ENCODE data around the gene GET4. TPM values are rescaled to one million over a fixed set of nuclear protein-coding genes. Genes with fewer than 3 reads are reported as not detected.
"Not testable (repeated sequence)": the region's sequence is repeated elsewhere in the genome, so short reads cannot be mapped to it uniquely, and the experiment has no call there.

The GET4 gene
- total RNA-seq, 1 experiment from 2014 or later: 16.2 TPM

DNA sequence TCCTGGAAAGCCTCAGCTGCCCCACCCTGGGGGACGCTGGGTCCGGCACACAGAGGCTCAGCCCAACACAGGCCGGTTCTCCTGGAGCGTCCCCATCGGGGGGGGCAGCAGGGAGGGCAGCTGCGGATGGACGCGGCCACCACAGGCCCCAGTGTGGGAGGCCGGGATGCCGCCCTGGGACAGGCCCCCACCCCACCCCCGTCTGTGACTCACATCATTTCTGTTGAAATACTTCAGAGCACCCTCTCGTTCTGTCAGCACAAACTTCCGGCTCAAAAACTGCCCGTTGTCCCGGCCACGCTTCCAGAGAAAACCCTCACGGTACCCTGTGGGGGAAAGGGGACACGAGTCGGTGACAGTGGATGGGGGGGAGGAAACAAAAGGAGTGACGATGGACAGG is 28.5 kb downstream of the GET4 start:
- no peak overlapping the region for H3K4me2 ChIP-seq (ENCODE audit: low read depth, low read length, poor library complexity, severe bottlenecking)

DNA sequence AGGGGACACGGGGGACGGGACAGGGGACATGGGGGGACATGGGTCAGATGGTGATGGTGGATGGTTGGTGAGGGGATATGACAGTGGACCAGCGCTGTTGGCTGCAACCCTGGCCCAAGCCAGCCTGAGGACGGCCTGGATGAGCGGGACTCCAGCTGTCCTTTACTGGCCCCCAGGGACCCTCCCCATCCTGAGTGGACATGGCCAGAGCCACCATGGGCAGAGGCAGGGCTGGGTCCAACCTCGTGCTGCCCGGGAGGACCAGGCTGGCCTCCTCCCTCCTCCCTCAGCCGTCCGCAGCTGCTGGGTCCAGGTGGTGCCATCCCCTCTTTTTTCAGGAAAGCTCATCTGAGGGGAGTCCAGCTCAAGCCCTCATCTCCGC is 30.4 kb downstream of the GET4 start:
- Histone ChIP-seq H3K4me1 (ENCODE audit: low read length) (peaks cover 16% of the 10 kb centered on the region), H3K4me3 (ENCODE audit: low read length) (no peak overlapping the region), H3K9ac (ENCODE audit: low read length) (no peak overlapping the region), H2AFZ (ENCODE audit: low read length) (no peak overlapping the region), H3K4me2 (ENCODE audit: low read depth, low read length, poor library complexity, severe bottlenecking) (no peak overlapping the region), H4K20me1 (ENCODE audit: insufficient read depth, low read depth, low read length) (0 out of 2 replicates have a peak, but pooled peaks cover 7% of the 10 kb centered on the region), H3K9me2 (replicated peaks; ENCODE audit: insufficient read depth, low read length) (no peaks in the 10 kb centered on the region), H3K27ac (ENCODE audit: low read length) (no peak overlapping the region), H3K9me3 (ENCODE audit: low read length) (no peaks in the 10 kb centered on the region), H3K36me3 (ENCODE audit: insufficient read depth, low read length) (no peaks in the 10 kb centered on the region), H3K79me2 (ENCODE audit: low read length) (no peaks in the 10 kb centered on the region), H3K27me3 (ENCODE audit: low read length) (no peaks in the 10 kb centered on the region)
- DNase-seq: peak; percentile 54

More for the DNA sequence above, 28.5 kb downstream of the GET4 start:
- no peak overlapping the region for H3K4me3 ChIP-seq (ENCODE audit: low read length)
- H3K36me3 ChIP-seq (ENCODE audit: insufficient read depth, low read length): no peaks in the 10 kb centered on the region
- peaks cover 6% of the 10 kb centered on the region for H3K4me1 ChIP-seq (ENCODE audit: low read length)
- no peak overlapping the region for H3K27ac ChIP-seq (ENCODE audit: low read length)
- no peaks in the 10 kb centered on the region for H3K79me2 ChIP-seq (ENCODE audit: low read length)
- H3K9ac ChIP-seq (ENCODE audit: low read length): no peak overlapping the region
- H3K27me3 ChIP-seq (ENCODE audit: low read length): no peaks in the 10 kb centered on the region
- DNase-seq: no peak
- H4K20me1 ChIP-seq (ENCODE audit: insufficient read depth, low read depth, low read length): peaks cover 12% of the 10 kb centered on the region; the same call in 1 of the 2 replicates
- no peaks in the 10 kb centered on the region for H3K9me2 ChIP-seq (replicated peaks; ENCODE audit: insufficient read depth, low read length)
- H3K9me3 ChIP-seq (ENCODE audit: low read length): no peaks in the 10 kb centered on the region
- H2AFZ ChIP-seq (ENCODE audit: low read length): no peak overlapping the region

DNA sequence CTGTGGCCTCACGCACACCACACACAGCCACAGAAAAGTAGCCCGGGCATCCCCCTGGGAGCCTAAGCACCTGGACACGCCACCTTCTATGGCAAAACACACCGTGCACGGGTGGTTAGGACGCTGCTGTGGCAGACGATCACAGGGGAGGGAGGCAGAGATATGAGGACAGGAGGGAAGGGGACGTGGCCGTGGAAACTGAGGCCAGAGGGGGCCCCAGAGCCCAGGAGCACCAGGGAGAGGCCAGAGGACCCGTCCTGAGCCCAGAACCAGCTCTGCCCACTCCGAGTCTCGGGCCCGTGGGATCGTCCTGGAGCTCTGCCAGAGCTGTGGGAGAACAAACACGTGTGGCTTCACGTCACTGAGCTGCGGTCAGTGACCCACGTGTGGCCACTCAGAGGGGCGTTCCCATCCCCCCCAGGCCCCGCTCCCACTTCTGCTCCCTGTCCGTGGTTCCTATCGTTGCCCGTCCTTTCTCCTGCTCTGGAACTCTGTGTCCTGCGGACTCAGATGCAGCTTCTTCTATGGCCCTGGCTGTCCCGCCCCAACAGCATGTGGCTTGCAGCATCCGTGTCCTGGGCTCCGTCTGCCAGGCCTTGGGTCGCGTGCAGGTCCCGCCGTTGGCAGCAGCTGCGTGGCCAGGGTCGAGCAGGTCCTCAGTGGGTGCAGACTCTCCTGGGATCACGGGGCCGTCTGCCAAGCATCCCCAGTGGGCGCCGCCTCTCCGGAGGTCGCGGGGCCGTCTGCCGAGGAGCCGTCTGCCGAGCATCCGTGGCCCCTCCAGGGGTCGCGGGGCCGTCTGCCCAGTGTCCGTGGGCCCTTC is 31.0 kb downstream of the GET4 start:
- Histone ChIP-seq H3K9ac (ENCODE audit: low read length) (no peak overlapping the region), H3K4me3 (ENCODE audit: low read length) (no peak overlapping the region), H3K79me2 (ENCODE audit: low read length) (no peaks in the 10 kb centered on the region), H3K27ac (ENCODE audit: low read length) (no peak overlapping the region), H2AFZ (ENCODE audit: low read length) (no peak overlapping the region), H3K4me1 (ENCODE audit: low read length) (peaks cover 16% of the 10 kb centered on the region), H3K27me3 (ENCODE audit: low read length) (no peaks in the 10 kb centered on the region), H3K36me3 (ENCODE audit: insufficient read depth, low read length) (no peaks in the 10 kb centered on the region), H3K9me2 (replicated peaks; ENCODE audit: insufficient read depth, low read length) (no peaks in the 10 kb centered on the region), H3K4me2 (ENCODE audit: low read depth, low read length, poor library complexity, severe bottlenecking) (no peak overlapping the region), H4K20me1 (ENCODE audit: insufficient read depth, low read depth, low read length) (0 out of 2 replicates have a peak, but pooled peaks cover 7% of the 10 kb centered on the region), H3K9me3 (ENCODE audit: low read length) (no peaks in the 10 kb centered on the region)
- DNase-seq: peak; percentile 74

DNA sequence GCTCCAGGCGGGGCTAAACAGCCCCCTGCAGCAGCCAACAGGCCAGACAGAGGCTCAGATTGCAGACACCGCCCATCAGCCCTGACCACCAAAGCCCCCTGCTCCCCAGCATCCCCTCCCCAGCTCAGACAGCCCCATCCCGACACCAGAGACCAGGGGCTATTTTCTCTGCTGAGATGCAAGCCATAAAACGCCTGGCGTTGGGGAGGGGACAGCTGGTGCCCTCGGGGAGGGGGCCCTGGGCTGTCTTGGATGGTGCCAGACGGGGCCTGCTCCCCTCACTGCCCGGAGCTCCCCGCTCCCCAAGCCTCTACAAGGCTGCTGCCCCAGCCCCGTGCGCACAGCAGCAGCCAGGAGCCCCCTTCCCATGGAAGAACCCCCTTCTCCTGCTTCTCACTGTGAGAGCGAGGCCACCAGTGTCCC is 31.8 kb downstream of the GET4 start:
- no peak overlapping the region for H3K27ac ChIP-seq (ENCODE audit: low read length)
- H3K4me2 ChIP-seq (ENCODE audit: low read depth, low read length, poor library complexity, severe bottlenecking): no peak overlapping the region
- no peak overlapping the region for H2AFZ ChIP-seq (ENCODE audit: low read length)
- H3K4me3 ChIP-seq (ENCODE audit: low read length): no peak overlapping the region
- H4K20me1 ChIP-seq (ENCODE audit: insufficient read depth, low read depth, low read length): 0 out of 2 replicates have a peak, but pooled peaks cover 7% of the 10 kb centered on the region
- no peak for DNase-seq
- H3K36me3 ChIP-seq (ENCODE audit: insufficient read depth, low read length): no peaks in the 10 kb centered on the region
- H3K4me1 ChIP-seq (ENCODE audit: low read length): peaks cover 16% of the 10 kb centered on the region
- no peaks in the 10 kb centered on the region for H3K9me3 ChIP-seq (ENCODE audit: low read length)
- H3K27me3 ChIP-seq (ENCODE audit: low read length): no peaks in the 10 kb centered on the region
- H3K79me2 ChIP-seq (ENCODE audit: low read length): no peaks in the 10 kb centered on the region
- no peaks in the 10 kb centered on the region for H3K9me2 ChIP-seq (replicated peaks; ENCODE audit: insufficient read depth, low read length)
- H3K9ac ChIP-seq (ENCODE audit: low read length): no peak overlapping the region

DNA sequence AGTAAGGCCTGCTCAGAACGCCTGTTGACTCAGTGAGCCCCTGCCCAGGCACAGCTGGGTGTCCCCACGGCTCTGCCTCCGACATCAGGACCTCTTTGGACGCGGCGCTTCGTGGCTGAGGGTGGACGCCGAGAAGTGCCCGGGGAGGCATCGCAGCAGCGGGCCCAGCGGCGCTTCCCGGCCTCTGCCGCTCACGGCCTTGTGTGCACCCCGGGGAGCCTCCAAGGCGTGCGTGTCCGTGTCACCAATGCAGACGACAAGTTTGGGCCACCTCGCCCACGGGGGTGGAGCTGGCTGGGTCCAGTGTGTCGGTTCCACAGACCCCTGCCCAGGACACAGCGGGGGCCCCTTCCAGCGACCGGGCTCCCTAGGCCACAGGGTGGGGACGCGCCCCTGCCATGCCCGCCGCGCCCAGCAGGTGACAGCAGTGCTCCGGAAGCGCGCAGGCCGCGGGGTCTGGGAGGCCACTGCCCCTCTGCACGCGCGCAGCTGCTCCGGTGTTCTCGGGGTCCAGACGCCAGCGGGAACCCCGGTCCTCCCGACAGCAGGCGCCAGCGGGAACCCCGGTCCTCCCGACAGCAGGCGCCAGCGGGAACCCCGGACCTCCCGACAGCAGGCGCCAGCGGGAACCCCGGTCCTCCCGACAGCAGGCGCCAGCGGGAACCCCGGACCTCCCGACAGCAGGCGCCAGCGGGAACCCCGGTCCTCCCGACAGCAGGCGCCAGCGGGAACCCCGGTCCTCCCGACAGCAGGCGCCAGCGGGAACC is 32.4 kb downstream of the GET4 start:
- H2AFZ ChIP-seq (ENCODE audit: low read length); H3K27me3 ChIP-seq (ENCODE audit: low read length); H3K36me3 ChIP-seq (ENCODE audit: insufficient read depth, low read length); H3K79me2 ChIP-seq (ENCODE audit: low read length); H3K9me2 ChIP-seq (replicated peaks; ENCODE audit: insufficient read depth, low read length); H4K20me1 ChIP-seq (ENCODE audit: insufficient read depth, low read depth, low read length); H3K27ac ChIP-seq (ENCODE audit: low read length); H3K9me3 ChIP-seq (ENCODE audit: low read length); H3K9ac ChIP-seq (ENCODE audit: low read length); H3K4me3 ChIP-seq (ENCODE audit: low read length): not testable (repeated sequence)
- H3K4me1 ChIP-seq (ENCODE audit: low read length): peaks cover 16% of the 10 kb centered on the region
- peak overlapping the region; percentile 29 for H3K4me2 ChIP-seq (ENCODE audit: low read depth, low read length, poor library complexity, severe bottlenecking)
- peak; percentile 84 for DNase-seq

DNA sequence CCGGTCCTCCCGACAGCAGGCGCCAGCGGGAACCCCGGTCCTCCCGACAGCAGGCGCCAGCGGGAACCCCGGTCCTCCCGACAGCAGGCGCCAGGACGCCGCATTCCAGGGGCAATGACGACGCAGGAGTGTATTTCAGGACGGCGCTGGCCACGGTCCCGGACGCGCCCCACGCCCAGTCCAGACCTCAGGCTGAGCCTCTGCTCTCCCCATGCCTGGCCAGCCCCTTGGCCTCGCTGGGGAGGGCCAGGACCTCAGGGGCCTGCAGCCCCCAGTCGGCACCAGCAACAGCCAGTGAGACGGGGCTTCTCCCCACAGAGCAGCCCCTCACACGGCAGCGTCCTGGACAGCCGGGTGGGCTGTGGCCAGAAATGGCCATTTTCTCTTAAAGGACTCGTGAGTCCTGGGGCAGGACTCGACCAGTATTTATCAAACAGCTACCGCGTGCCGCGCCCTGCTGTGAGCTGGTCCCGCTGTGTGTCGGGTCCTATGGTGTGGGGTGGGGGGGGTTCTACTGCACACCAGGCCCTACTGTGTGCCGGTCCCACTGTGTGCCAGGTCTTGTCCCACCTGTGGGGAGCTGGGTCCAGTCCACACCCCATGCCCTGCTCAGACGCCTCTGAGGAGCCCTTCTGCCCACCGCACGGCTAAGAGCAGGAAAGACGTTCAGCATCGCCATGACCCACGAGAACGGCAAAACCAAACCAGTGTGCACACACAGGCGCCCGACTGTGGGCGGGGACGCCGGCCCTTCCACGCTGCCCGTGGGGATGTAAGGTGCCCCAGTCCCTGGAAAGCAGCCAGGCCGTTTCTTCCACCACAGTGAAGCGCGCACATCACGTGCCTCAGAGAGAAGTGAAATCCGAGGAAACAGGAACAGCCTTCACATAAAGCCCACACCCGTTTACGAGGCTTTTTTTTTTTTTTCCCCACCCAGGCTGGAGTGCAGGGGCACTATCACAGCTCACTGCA is 33.3 kb downstream of the GET4 start:
- 0 out of 2 replicates have a peak, but pooled peaks cover 7% of the 10 kb centered on the region for H4K20me1 ChIP-seq (ENCODE audit: insufficient read depth, low read depth, low read length)
- peak; percentile 81 for DNase-seq
- H3K9ac ChIP-seq (ENCODE audit: low read length): peak overlapping the region; percentile 47
- peak overlapping the region; percentile 67 for H3K4me2 ChIP-seq (ENCODE audit: low read depth, low read length, poor library complexity, severe bottlenecking)
- H3K4me1 ChIP-seq (ENCODE audit: low read length): peaks cover 16% of the 10 kb centered on the region
- no peaks in the 10 kb centered on the region for H3K79me2 ChIP-seq (ENCODE audit: low read length)
- no peaks in the 10 kb centered on the region for H3K9me3 ChIP-seq (ENCODE audit: low read length)
- H3K27ac ChIP-seq (ENCODE audit: low read length): no peak overlapping the region
- H3K9me2 ChIP-seq (replicated peaks; ENCODE audit: insufficient read depth, low read length): no peaks in the 10 kb centered on the region
- no peaks in the 10 kb centered on the region for H3K36me3 ChIP-seq (ENCODE audit: insufficient read depth, low read length)
- no peak overlapping the region for H2AFZ ChIP-seq (ENCODE audit: low read length)
- peak overlapping the region; percentile 33; the same call in 1 of the 2 replicates for H3K4me3 ChIP-seq (ENCODE audit: low read length)
- no peaks in the 10 kb centered on the region for H3K27me3 ChIP-seq (ENCODE audit: low read length)

DNA sequence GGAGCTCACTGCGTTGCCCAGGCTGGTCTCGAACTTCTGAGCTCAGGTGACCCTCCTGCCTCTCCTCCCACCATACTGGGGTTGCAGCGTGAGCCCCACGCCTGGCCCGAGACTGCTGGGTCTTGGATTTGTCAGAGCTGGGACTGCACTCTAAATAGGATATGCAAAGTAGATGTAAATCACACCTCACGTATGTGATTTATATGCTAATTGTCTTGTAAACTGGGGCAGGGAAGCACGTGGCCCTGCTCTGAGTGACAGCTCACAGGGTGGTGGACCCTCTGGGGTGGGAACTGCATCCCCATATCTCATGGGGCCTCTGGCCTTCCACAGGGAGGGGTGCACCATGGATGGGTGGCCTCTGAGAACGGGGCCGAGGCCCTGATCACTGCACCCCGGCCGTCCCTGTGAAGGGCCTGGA is 34.1 kb downstream of the GET4 start:
- no peaks in the 10 kb centered on the region for H3K9me2 ChIP-seq (replicated peaks; ENCODE audit: insufficient read depth, low read length)
- no peaks in the 10 kb centered on the region for H3K79me2 ChIP-seq (ENCODE audit: low read length)
- H2AFZ ChIP-seq (ENCODE audit: low read length): no peak overlapping the region
- no peaks in the 10 kb centered on the region for H3K36me3 ChIP-seq (ENCODE audit: insufficient read depth, low read length)
- H3K9me3 ChIP-seq (ENCODE audit: low read length): no peaks in the 10 kb centered on the region
- H3K27me3 ChIP-seq (ENCODE audit: low read length): no peaks in the 10 kb centered on the region
- peak; percentile 75 for DNase-seq
- H4K20me1 ChIP-seq (ENCODE audit: insufficient read depth, low read depth, low read length): 0 out of 2 replicates have a peak, but pooled peaks cover 7% of the 10 kb centered on the region
- H3K4me1 ChIP-seq (ENCODE audit: low read length): peaks cover 16% of the 10 kb centered on the region
- peak overlapping the region; percentile 33; the same call in 1 of the 2 replicates for H3K4me3 ChIP-seq (ENCODE audit: low read length)
- peak overlapping the region; percentile 47 for H3K9ac ChIP-seq (ENCODE audit: low read length)
- H3K27ac ChIP-seq (ENCODE audit: low read length): no peak overlapping the region
- peak overlapping the region; percentile 67 for H3K4me2 ChIP-seq (ENCODE audit: low read depth, low read length, poor library complexity, severe bottlenecking)

All from Karpas-422 (cell line).